ENCODE measurements around the gene CTSH. TPM values are rescaled to one million over a fixed set of nuclear protein-coding genes. Genes with fewer than 3 reads are reported as not detected.

CTSH gene, protein sequence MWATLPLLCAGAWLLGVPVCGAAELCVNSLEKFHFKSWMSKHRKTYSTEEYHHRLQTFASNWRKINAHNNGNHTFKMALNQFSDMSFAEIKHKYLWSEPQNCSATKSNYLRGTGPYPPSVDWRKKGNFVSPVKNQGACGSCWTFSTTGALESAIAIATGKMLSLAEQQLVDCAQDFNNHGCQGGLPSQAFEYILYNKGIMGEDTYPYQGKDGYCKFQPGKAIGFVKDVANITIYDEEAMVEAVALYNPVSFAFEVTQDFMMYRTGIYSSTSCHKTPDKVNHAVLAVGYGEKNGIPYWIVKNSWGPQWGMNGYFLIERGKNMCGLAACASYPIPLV
- total RNA-seq (2014; rRNA removed) = 33.6 and 43.9 TPM in 2 replicates
- 40.8 TPM for polyA plus RNA-seq (2012)

DNA sequence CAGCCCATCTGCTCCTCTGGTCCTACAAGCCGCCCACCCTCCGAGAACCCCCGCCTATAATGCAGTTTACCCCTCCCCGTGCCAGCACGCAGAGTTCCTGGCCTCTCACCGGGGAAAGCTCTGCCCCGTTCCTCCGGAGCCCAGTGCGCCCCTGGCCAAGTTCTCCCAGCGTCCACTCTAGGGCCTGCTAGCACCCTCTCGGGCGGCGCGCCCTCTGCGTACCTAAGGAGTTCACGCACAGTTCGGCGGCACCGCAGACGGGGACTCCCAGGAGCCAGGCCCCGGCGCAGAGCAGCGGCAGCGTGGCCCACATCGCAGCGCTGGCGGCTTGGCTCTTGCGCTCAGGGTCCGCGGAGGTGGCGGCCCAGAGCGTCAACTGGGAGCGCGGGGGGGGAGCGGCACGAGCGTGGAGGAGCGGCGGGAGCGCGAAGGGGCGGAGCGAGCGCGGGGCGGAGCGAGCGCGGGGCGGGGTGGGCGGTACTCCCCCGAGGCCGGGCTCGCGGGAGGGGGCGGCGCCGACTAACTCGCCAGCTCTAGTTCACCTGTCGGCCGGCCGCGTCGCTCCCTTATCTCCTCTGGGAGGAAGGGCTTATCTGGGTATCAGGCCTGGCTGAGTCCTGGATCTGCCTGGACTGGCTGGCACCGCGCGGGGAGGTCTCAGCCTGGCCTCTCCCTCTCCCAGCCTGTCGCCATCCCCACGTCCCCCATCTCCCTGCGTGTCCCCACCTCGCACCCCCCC lies at the start of gene CTSH:
TSS of gene CTSH (minus strand) at position 378 of the 739 bp plus-strand sequence. CDS start at position 313, 65 bp downstream.
- peak; percentile 27 for DNase-seq (ENCODE audit: low read depth)

DNA sequence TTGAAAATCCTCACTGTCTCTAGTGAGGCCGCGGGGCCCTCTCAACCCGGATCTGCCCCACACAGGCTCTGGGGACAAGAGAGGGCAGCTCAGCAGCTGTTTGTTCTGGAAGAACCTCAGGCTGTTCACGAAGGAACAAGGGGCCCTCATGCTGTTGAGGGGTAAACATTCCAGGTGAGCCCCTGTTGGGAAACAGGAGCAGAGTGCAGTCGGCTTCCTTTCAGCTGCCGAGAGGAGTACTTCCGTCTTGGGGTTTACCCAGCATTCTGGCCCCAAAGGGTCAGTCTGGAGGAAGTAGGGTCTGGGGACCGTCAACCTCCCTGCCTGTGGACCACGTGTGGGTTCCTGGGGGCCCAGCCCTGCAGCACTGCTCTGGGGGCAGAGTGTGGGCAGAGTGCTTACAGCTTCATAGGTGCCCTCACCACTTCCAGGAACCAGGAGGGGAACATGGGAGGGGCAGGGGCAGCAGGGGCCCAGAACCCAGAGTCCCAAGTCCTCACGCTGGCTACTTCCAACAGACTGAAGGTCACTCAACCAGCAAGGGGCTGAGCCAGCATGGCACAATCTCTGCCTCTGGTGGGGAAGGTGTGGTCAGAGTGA lies 49.2 kb upstream of the CTSH start:
- DNase-seq (ENCODE audit: low read depth) = no peak

DNA sequence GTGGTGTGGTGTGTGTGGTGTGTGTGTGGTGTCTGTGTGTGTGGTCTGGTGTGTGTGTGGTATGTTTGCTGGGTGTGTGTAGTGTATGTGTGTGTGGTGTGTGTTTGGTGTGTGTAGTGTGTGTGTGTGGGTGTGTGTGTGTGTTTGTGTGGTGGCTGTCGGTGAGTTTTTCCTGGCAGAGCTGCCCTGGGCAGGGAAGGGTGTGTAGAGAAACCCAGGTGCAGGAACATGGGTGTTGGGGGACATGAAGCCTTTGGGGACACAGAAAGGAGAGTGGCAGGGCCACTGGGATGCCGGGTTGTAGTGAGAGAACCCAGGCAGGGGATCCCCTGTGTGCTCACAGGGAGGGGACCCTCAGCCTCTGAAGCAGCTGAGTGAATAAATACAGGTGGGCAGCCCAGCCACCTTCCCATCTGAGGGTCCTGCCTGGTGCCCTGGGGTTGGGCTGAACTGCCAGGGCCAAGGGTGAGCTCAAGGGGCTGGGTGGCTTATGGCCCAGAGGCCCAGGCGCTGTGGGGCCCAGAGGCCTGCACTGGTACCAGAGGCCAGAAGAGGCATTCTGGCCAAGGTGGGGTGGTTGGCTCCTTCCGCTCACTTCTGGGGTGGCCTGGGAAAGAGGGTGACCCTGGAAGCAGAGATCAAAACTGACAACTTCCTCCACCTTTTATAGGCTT lies 48.5 kb upstream of the CTSH start:
- DNase-seq (ENCODE audit: low read depth) = no peak

DNA sequence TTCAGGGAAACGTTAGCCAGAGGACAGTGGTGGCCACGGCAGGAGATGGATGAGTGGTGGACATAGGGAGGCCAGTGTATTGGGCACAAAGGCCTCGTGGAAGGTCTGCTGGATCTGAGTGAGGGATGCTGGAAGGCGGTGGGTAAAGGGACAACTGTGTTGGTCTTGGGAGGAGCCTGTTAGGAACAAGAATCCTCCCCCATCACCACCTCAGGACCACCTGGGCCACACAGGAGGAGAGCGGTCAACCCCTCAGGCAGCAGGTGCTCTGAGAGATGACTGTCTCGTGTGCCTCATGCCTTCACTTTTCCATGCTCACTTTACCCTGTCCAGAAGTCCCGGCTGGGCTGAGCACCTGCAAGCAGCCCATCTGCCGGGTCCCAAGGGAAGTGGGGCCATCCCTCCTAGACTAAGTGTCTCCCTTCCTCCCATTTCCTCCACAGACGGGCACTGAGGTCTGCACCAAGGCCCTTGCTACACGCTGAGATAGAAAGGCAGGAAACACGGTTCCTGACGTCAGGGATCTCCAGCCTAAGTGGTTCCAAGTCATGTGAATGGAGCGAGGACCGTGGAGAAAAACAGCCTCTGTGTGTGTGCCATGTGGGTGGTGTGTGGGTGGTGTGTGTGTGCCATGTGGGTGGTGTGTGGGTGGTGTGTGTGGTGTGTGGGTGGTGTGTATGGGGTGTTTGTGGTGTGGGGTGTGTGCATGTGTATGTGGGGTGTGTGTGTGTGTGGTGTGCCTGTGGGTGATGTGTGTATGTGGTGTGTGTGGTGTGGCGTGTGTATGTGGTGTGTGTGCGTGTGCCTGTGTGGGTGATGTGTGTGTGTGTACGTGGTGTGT lies 47.8 kb upstream of the CTSH start:
- DNase-seq (ENCODE audit: low read depth) = no peak

DNA sequence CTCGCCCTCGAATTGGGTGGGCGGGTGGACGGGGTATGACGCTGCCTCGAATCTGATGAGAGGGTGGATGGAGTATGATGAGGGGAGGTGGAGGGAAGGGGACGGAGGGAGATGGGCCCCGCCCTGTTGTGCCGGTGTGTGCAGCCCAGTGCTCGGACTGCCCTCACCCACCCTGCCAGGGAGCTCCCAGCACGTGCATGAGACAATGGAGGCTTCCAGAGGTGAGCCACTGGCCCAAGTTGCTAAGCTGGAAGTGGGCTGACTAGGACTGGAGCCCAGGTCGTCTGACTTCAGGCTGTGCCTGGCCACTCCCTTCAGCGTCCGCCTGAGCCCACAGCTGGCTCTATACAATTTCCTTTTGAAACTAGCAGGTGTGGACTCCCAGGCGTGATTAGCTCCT lies 47.0 kb upstream of the CTSH start:
- no peak for DNase-seq (ENCODE audit: low read depth)

DNA sequence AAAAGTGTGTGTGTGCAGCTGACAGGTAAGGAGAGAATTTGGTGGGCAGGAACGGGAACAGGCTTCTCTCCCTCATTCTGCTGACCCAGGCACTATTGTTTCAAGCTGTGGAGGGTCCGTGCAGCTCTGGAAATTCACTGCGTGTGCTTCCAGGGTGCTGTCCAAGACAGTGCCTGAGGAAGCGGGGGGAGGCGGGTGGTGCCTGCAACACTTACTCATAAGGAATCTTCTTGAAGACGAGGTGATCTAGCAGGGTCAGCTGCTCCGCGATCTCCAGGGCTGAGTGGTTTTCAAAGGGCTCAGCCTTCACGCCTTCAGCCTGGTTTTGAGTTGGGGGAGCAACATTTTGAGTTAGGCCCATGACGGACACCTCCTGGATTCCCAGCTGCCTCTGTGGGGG lies 46.6 kb upstream of the CTSH start:
- DNase-seq (ENCODE audit: low read depth) = no peak

DNA sequence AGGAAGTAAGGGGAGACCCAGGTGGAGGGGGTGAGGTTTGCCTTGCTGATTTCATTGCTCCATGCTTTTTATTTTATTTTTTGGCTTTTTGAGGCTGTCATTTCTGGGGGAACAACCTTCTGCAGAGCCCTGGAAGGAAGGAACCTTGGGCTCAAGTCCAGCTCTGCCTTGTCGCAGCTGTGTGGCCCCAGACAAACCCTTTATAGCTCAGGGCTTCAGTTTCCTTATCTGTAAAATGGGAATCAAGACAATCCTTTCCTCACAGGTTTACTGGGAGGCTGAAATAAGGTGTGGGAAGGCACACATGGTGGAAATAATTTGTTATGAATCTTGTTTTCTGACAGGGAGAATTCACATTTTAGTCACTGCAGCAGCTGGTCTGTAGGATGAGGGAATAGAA lies 45.4 kb upstream of the CTSH start:
- DNase-seq (ENCODE audit: low read depth) = no peak

DNA sequence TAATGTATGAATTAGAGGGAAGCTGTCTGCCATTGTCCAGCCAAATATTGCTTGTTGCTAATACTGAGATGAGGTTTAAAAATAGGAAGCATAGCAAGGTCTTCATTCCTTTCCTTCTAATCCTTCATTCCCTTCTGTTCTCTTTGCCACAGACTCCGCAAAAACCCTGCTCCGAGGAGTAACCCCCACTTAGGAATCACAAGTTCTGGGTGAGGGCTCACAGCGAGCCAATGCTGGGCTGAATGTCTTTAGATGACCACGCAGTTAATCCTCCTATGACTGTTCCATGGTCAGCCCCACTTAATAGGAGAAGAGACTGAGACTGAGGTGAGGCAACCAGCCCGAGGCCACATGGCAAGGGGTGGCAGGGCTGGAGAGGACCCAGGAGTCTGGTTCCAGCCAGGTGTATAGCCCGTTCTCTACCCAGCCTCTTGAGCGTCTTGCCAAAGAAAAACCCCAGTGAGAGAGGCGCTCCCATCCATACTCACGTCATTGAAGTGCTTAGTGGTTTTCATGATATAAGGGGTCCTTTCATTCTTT lies 44.9 kb upstream of the CTSH start:
- DNase-seq (ENCODE audit: low read depth) = peak; percentile 53

DNA sequence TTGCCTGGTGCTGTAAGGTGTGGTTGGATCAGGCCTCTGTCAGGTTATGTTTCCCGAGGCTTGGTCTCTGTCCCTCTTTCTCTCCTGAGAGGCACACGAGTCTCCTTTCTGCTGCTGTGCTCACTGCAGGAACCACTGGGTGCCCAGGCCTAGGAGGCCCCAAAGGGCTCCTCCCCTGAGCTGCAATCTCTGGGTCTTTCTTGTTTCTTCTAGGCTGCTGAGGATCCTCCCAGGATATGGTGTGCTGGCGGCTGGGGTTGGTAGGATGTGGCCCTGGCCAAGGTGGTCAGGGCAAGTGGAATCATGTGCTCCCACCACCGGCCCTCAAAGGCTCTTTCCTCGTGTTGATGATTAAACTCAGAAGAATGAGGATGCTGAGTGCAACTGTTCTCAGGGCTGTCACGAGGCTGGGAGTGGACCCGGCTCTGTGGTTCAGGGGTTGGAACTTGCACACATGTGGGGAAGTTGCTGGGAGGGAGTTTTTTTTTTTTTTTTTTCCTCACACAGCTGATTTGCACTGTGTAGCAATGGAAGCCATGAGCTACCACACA lies 43.6 kb upstream of the CTSH start:
- DNase-seq (ENCODE audit: low read depth) = peak; percentile 100

DNA sequence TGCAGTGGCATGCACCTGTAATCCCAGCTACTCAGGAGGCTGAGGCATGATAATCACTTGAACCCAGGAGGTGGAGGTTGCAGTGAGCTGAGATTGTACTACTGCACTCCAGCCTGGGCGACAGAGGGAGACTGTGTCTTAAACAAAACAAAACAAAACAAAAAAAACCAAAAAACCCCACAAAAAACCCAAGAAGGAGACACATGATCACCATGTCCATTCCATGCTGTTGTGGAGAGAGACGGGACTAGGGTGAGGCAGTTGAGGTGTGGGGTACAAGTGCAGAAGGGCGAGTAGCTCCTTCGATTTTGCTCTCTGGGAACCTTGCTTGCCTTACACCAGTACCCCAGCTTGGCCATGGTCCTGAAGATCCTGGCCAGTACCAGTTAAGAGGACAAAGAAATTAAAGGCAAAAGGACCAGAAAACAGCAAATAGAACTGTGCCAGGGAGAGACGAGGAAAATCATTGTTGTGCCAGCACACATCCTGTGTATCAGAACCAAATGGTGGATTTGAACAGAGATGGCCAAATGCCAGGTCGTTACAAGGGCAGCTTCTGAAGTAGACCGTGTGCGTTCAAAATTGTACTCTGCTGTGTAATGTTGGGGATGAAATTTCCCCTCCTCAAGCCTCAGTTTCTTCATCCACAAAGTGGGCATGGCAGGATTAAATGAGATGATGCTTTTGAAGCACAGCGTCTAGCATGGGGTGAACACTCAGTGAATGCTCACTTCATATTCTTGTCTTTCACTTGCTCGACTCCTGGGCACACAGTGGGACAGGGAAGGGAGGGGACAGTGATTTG lies 42.9 kb upstream of the CTSH start:
- no peak for DNase-seq (ENCODE audit: low read depth)

DNA sequence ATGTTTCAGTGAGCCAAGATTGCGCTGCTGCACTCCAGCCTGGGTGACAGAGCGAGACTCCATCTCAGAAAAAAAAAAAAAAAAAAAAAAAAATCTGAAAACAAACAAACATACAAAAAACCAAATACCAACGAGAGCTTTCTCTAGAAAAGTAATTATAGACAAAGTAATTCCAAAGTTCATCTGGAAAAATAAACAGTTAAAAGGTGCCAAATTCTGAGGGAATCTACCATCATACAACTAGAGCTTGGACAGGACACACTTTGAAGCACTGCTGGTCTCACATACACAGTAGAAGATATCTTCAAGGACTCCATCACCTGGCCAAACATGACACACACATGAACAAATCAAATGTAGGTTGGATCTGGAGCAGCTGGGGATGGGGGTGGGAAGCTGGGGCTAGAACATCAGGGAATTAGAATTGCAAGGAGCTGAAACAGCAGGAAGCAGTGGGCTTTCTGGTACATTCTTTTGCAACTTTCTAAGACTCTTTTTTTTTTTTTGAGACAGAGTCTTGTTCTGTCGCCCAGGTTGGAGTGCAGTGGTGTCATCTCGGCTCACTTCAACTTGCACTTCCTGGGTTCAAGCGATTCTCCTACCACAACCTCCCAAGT lies 41.1 kb upstream of the CTSH start:
- DNase-seq (ENCODE audit: low read depth) = no peak

DNA sequence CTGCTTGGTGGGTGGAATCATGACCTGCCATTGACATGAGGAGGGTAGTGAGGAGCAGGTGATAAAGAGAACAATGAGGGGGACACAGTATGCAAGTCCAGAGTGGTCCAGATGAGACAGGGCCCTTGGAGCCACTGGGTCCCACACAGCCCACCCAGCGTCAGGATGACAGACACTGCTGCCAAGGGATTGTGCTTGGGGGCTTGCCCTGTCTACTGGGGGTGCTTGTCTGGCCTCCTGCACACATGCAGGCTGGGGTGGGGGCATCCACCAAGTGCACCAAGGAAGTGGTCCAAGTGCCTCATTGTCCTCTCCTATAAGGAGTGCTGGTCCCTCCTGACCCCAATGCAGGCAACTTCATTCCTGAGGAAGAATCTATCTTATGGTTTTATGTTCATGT lies 39.2 kb upstream of the CTSH start:
- no peak for DNase-seq (ENCODE audit: low read depth)

DNA sequence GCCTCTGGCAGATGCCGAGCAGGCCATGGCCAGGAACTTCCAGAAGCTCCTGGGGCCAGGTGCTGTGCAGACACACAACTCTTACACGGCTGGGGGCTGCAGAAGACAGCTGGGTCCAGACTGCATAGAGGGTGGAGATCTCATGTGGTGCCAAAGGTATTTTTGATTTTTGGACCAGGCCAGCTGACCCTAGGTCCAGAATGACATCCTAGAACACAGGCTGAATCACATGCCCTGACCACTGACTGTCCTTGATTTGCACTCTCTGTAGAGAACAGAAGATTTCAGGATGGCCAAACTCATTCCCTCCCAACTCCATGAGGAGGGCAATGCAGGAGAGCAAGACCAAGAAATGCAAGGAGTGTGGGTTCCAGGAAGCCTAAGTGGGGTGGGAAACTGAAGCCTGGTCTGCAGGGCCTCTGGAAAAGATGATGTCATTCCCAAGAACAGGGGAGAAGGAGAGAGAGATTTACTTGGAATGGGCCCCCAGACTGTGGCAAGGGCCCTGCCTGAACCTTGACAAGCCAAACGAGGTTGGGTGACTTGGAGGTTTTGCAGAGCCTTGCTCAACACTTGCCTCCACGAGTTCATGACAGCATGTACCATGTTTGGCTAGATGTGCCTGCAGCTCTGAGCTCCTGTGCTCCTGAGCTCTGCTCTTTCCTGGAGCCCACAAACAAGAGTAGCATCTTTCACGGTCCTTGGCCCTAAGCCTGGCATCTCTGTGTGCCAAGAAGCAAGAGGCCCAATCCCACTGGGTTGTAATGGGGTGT lies 38.5 kb upstream of the CTSH start:
- no peak for DNase-seq (ENCODE audit: low read depth)

DNA sequence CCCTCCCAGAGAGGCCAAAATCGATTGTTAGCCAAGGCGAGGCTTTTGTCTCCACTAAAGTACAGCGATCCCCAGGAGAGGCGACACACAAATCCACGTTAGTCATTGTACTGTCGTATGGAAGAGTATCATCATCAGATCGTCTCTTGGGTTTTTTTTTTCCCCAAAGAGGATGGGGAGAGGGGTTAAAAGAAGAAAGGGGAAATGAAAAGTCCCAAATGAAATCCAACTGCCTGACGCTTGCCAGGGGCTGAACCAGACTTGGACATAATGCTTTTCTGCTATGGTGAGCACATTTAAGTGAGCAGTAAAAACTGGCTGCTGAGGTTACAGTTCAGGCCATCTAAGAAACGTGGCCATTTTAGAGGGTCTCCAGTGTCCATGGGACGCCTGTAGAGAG lies 37.9 kb upstream of the CTSH start:
- no peak for DNase-seq (ENCODE audit: low read depth)

DNA sequence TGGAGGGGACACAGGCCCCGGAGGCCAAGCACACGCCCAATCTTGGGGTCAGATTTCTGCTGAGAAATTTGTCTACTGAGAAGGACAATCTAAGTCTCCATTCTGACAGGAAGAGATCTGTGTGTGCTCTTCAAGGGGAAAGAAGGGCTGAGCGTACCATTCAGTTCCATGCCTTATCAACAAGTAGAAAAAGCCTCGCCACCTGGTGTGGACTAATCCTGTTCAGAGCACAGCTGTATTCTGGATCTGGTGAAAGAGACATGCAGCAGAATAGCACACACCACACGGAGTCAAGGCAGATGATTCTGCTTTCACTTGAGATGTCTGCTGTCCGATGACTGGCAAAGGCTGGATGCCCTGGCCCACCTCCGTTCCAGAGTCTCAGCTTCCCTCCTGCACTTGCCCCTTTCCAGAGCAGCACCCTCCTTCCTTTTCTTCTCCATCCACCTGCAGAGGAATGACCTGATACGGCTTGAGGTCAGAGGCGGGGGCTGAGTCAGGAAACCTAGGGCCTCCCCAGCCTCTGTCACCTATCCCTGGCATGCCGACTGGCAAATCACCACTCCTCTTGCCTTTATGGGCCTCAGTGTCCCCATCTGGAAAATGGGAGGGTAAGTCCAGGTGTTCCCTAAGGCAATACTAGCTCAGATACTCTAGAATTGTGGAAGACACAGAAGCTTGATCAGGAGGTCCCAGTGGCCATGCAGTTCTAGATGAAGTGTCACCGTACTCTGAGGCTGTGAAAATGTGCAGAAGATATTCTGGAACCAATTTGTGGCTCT lies 36.9 kb upstream of the CTSH start:
- DNase-seq (ENCODE audit: low read depth) = no peak

DNA sequence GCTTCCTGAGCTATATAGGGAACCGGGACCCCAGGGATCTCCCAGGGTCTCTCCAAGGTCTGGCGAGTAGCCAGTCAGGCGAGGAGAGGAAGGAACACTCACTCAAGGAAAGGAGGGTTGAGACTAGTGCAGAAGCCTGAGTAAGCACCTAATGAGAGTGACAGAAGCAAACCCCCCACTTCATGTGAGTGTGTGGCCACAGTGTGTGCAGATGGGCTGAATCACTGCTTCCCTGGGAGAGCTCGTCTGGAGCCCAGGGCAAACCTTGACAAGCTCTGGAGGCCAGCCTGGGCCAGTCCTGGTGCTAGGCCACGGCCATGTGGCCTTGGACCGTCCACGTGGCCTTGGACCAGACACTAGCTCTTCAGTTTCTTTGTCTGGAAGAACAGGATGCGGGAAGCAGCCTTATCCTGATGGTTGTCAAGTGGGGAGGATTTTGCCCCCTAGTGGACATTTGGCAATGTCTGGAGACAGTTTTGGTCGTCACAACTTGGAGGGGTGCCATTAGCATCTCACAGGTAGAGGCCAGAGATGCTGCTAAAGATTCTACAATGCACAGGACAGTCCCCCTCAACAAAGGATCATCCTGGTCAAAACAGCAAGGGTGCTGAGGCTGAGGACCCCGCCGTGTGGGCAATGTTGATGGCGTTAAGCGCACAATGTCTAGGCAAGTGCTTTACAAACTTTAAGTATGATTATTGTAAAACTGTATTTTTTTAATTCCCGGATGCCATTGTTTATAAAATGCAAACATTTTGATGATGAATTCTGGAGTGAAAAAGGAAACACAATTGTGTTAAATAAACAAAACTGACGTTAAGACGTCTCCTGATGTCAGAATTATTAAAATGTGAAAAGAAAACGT lies 34.8 kb upstream of the CTSH start:
- DNase-seq (ENCODE audit: low read depth) = peak; percentile 82
